GM19324 (cell line): ENCODE data around the gene GJA5.

ENCODE experiments used
- ATAC-seq: cut with Tn5 transposase; IDR thresholded peaks from one replicate; pipeline ENCODE4 v1.9.1; 2021; ENCODE audit warnings: mild to moderate bottlenecking, moderate library complexity; ENCODE audit not compliant: unreplicated experiment, low FRiP score

Gene GJA5

DNA sequence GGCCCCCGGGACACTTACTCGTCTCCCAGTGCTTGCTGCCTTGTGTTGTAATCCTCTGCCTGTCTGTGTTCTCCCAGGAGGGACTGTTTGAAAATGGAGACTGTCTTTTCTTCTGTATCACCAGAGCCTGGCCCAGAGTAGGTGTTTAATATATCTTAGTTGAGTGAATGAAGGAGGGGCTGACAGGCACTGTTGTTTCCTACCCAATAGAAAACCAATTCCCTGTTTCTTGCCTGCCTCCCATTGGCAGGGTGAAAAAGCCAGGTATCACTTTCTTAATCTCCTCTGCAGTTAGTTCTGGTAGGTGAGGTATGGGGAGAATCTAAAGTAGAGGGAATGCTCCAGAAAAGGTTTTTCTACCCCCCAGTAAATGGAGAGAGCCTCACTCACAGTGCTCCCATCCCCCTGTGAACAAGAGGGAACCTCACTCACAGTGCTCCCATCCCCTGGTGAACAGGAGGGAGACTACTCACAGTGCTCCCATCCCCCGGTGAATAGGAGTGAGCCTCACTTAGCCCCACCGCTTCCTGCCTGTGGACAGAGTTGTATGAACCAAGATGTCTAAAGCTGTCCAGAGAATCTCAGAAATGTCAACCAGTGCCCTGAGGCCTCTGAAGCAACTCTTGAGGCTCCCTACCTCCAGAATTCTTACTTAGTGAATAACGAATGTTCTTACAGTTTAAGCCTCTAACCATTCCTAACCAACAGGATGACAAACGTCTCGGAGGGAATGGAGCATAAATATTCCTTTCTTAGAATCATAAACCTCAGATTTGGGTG, at the start of gene GJA5:
TSS of gene GJA5 (minus strand) at position 122 of the 780 bp plus-strand sequence. CDS start 1,364 bp downstream, outside the sequence.
- ATAC-seq: no peak

DNA sequence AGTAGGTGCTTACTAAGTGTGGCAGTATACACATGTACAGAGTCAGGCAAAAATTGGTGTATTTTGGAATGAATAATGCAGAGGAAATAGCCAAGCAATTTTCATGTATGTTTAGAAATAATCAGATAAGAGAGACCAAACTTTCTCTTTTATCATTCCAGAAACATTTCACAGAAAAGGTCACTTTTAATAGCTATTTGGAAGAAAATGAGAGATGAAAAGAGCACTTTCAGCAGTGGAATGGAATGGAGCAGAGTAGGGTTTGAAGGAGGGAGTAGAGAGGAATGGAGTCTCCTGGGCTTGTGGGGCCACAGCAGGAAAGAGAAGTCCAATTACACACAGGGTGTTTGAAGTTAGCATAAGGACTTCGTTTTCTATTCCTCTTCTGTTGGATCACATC, 48.8 kb upstream of the GJA5 start:
- ATAC-seq: no peak

DNA sequence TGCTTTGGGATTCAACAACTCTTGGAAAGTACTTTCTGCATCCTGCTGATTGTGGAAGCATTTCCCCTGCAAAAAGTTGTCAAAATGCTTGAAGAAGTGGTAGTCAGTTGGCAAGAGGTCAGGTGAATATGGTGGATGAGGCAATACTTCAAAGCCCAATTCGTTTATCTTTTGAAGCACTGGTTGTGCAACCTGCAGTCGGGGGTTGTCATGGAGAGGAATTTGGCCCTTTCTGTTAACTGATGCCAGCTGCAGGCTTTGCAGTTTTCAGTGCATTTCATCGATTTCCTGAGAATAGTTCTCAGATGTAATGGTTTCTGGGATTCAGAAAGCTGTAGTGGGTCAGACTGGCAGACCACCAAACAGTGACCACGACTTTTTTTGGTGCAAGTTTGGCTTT, 47.6 kb upstream of the GJA5 start:
- ATAC-seq: no peak

DNA sequence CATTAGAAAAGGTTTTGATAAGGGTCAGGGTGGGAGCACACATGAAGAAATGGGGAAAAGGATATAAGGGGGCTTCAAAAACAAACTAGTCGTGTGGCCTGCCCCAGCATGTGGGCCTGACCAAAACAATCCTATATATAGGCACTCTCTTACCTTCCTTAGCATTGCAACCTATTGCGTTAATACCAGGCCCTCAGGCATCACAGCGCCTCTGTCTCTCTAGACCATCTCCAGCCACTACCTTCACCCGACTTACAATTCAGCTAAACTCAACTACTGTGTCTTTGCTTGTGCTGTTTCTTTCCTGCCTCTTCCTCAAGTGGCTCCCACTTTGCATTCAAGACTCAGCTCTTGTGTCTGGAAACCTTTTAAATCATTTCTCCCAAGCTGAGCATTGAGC, 47.0 kb upstream of the GJA5 start:
- ATAC-seq: no peak

DNA sequence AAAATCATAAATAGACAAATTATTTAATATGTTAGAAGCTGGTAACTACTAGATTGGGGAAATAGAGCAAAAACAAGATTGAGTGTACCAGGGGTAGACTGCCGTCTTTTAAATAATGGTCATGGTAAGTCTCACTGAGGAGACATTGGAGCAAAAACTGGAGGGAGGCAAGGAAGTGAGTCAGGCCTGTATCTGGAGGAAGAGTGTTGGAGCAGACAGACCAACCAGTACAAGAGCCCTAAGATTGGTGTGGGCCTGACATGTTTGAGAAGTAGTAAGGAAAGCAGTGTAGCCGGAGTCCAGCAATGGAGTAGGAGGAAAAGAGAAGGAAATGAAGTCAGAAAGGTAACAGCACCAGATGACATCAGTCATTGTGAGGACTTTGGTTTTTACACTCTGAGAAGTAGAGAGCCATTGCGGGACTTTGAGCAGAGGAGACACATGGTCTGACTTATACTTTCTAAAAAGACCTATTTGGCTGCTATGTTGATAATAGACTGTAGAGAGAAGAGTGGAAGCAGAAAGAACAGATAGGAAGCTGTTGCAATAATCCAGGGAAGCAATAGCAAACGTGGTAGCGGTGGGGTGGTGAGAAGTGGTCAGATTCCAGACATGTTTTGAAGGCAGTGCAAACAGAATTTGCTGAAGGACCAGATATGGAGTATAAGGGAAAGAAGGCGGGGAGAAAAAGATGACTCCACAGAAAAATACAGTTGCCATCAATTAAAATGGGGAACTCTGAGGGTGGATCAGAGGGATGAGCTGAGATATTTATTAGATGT, 44.7 kb upstream of the GJA5 start:
- no peak for ATAC-seq

DNA sequence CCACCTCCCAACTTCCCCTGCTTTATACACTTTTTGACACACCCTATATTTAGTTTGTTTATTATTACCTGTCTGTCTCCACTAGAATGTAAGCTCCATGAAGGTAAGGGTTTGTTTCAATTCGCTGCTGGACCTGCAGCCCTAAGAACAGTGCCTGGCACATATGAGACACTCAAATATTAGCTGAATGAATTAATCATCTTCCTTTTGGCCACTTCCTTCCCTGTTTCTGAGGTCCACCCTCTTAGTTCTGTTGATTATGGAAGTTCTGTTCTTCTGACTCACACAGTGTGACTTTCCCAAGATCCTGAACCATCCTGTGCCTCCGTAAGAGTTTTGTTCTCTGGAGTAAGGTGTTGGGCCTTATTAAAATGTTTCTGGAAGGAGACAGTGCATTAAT, 40.4 kb upstream of the GJA5 start:
- ATAC-seq: no peak

DNA sequence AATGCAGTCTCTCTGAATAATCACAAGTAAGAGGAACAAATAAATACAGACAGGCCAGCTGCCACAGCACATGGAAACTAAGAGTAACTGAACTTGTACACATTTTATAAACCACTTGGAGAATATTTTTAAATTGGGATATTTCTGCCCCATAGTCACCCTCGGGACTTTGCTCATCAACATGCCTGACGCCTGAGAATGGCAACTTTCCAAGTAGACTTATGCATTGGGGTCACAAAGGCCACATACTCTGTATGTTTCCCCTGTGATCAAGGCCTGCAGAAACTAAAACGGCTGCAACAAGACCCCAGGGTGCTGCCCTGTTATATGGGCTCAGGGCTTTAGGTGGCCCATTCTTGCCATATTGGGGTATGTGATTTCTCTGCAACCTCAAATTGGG, 38.3 kb upstream of the GJA5 start:
- ATAC-seq: no peak

DNA sequence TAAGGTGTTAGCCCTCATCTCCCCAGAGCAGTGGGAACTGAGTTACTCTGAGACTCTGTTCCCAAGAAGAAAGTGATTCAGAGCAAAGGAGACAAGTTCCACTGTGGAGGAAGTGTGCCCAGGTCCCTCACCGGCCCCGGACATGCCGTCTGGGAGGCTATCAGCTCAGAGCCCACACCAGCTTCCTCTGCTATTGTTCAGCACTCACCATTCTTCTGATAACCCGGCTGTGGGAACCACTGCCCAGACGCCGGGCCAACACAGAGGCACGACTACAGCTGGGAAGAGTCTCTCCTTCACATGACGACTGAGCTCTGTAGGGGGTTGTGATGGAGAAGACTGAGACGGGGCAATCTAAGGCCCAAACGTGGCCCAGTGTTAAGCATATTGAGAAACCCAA, 34.2 kb upstream of the GJA5 start:
- no peak for ATAC-seq

DNA sequence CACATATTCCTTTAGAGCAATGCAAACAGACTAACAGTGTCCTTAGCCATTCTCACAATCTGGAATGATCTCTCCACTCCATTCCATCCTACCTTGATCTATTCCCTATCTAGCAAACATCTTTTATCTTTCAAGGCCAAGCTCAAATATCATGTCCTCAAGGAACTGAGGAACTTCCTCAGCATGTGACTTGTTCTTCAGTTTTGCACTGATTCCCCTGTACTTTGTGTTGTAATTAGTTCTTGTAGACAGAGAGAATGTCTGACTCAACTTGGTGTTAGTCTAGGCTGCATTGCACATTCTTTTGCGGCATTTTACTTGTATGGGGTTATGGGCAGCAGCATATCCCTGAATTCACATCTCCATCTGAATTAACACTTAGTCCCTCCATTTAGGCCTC, 31.5 kb upstream of the GJA5 start:
- ATAC-seq: no peak

DNA sequence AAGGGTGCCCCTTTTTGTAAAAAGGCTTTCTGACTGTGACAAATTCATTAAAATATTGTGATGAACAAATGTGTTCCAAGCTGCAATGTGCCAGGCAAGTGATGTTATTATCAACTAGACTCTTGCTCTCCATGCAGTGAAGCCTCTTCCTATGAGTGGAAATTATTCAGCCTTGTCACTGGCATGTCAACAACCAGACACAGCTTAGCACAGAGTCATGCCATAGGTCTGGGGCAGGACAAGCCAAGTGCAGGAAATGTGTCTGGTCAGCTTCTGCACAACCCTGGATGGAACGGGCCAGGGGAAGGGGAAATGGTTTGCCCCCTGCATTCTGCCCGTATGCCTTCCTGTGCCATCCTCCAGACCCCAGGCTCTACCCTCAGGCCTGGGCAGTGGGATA, 27.4 kb upstream of the GJA5 start:
- ATAC-seq: no peak

DNA sequence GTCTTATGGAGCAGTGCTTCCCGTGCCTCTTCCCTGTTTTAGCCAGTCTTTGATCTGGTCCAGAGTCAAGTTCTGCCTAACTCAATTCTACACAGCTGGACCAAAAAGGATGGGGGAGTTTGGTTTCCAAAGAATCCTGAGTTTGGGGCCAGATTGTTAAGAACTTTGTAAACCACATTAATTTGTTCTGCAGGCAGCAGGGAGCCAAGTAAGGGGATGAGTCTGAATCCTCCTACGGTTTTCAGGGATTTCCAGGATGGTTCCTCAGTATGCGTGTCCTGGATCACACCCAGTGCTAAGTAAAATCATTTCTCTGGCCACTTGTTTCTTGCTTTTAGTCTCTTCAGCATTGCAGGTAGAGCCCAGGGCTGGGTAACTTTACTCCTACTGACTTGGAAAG, 26.1 kb upstream of the GJA5 start:
- no peak for ATAC-seq

DNA sequence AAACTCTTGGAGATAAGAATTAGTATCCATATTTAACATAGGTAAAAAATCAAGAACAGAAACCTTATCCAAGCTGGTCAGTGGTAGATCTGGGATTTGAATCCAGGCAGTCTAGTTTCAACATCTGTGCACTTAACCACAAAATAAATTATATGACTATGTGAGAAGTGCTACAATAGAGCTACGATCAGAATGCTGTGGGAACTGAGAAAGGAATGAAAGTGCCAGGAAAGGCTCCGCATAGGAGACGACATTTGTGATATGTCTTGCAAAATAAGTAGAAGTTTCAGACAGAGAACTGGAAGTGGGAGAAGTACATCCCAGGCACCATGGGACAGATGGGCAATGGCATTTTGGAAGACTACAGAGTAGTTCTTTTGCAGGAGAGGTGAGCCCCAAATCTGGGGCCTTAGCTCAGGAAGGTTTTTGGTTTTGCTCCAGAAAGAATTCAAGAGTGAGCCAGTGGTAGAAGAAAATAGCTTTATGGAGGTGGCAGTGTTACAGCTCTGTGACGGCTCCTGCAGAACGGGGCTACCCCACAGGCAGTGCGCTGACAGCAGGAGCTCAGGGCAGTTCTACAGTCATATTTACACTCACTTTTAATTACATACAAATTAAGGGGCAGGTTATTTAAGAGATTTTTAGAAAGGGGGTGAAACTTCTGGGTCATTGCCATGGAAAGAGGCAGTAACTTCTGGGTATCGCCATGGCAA, 25.5 kb upstream of the GJA5 start:
- no peak for ATAC-seq

DNA sequence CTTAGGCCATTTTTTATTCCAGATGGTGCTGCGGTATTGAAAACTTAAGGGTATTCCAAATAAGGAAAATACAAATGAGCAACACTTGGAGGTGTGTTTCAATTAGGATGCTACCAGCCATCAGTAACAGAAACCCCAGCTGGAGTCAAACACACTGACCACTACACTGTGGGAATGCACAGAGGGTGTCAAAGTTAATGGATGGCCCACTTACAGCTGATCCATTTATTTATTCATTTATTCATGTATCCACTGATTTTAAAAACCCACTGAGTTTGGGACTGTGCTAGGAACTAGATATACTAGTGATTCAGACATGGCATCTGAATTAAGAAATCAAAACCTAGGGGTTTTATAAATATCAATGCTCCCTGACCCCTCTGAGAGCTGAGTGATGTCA, 24.5 kb upstream of the GJA5 start:
- no peak for ATAC-seq

DNA sequence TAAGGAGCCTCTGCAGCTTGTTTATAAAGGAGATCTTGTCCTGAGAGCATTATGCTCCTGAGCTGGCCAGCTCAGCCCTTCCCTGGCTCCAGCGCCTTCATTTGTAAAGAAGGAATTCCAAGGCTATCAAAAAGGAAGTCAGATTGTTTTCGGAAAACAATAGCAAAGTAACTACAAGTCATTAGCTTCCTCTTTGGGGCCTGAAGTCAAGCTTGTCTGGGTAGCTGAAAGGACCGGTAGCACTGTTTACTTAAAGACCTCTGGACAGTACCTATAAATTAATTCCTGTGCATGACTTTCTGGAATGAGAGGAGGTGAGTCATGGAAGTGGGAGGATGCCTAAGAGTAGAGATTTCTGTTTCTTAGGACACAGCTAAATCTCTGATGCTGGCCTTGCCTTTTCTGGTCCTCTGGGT, 20.7 kb upstream of the GJA5 start:
- no peak for ATAC-seq

DNA sequence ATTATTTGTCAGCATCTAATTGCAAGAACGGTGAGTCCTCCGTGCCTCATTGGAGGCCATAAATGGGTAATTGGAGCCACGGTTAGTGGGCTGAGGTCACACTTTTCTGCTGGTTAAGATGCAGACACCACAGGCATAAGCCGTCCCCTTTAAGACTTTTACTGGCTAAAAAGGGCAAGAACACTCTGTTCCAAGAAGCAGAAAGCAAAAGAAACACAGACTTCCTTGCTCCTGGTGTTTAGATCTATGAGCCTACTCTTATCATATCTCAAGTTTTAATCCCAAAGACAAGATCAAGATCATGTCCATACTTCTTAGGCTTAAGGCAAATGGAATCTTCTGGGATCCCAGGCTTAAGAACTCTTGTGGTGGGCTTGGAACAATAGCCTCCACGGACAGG, 17.3 kb upstream of the GJA5 start:
- no peak for ATAC-seq

DNA sequence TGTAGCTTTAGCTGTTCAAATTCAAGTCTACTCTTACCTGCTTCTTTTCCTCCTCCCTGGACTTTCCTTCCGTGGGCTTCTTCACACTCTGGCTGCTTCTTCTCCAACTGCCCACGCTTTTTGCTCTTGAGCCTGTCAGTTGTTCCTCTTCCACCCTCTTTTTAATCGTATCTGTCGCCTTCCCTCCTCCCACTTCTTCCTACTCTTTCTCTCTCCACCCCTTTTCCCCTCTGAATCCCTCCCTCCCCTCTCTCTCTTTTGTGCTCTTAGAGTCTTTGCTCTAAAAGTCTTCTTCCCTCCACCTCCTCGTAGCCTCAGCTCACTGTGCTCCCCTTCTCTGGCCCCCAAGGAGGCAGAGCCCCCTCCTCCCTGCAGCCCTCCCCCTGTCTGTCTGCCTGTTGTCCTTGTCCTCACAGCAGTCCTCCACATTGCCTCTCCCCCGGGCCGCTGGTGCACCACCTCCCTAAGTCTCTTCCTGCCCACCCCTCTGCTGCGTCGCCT, 12.9 kb upstream of the GJA5 start:
- ATAC-seq: no peak

DNA sequence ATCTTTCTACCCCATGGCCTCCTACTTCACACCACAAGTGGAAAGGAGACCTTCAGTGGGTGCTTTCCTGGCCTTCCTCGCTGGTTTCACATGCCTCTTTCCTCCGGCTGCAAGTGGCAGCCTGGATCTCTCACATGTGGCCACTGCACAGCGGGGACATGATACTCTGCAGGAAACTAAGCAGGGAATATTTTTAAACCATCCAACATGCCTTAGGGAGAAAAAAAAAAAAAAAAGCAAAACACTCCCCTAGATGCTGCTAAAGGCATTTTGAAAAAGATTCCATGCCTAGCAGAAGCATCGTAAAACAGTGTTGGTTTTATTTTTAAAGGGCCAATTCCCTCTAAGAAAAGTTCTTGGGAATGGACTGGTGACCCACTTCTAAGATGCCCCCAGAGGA, 12.2 kb upstream of the GJA5 start:
- ATAC-seq: no peak

DNA sequence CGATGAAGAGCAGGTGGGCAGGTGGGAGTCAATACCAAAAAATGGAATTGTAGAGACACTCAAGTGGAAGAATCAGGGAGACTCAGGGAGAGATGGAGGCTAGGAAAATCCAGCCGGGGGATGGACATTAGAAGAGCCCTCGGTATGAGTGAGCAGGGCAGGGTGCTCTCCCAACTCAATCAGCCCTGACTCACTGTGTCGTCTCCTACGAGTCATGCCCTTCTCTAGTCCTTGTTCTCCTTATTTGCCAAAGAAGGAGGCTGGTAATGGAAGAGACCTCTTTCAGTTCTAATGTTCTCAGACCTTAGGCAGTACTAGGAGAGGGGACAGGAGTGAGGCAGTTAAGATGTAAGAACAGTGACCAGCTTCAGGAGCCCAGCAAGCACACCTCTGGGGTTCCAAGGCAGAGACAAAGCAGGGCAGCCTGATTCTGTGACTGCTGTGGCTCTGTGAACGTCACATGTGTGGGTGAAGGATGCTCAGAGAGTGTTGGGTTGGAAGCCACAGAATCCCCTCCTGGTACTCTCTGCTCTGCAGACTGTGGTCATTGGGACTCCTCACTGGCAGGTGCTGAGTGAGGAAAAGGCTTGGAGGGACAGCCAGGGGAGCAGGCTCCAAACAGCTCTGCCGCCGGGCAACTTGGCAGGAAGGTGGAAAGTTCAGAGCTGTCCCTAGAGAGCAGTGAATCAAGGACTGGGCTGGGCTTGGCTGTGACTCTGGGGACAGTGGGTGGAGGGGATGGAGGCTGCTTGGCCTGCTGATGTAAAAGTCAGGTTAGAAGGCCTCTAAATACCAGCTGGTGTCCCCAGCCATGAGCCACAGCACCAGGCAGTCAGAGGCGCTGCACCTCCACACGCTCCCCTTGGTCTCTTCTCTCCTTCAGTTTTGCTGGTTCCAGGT, 11.1 kb upstream of the GJA5 start:
- no peak for ATAC-seq

DNA sequence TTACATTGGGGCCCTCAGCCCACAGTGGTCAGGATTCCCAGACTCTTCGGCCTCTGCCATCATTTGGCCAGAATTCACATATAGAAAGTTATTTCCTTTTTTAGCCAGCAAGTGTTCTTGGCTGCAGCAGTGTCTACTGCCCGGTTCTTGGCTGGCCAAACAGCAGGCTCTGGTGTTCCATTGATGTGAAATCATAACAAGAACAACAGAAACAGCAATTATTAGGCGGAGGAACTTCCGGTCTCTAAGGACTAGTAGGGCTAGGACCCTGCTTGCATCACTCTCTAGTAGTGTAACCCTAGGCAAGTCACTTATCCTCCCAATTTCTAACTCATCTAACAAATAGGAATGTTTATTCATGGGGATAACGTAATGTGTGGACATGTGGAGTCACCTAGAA, 8.7 kb upstream of the GJA5 start:
- no peak for ATAC-seq

DNA sequence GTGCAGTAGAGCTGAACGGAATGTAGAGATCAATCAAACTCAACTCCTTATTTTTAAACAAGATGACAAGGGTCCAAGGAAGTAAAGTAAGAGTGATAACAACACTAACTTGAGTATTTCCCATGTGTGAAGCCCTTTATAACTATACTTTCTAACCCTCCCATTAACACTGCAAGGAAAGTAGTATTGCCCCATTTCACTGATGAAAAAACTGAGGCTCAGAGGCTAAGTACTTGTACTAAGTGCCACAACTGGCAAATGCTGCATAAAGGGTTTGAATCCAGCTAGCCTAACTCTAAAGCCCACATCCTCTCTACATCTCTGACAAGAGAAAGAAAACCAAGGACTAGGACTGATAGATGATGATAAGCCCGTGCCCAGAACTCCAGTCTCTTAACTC, 8.2 kb upstream of the GJA5 start:
- ATAC-seq: no peak
